GM23248 (cell line): ENCODE results near the gene WDR27.

Experiments
- EZH2 ChIP-seq: fragments of 200-600 bp; sonication (generic); IDR thresholded peaks from 2 replicates; pipeline ENCODE4 v1.6.1; 2018; ENCODE audit warnings: antibody characterized with exemption, mild to moderate bottlenecking; ENCODE audit not compliant: insufficient read depth, poor library complexity, severe bottlenecking
- EZH2phosphoT487 ChIP-seq: fragments of 200-600 bp; sonication (generic); IDR thresholded peaks from 2 replicates; pipeline ENCODE4 v1.6.1; 2018; ENCODE audit warnings: antibody characterized with exemption, moderate library complexity, mild to moderate bottlenecking, low read depth; ENCODE audit not compliant: insufficient read depth

GRCh38 chr6:169590376-169590939 is 111.4 kb downstream of the WDR27 start:
- no peak for TF ChIP-seq EZH2phosphoT487
- no peak for TF ChIP-seq EZH2
